WTC11 (cell line): Measurements from ENCODE around the gene ETV2.
"Not testable (repeated sequence)": the region's sequence is repeated elsewhere in the genome, so short reads cannot be mapped to it uniquely, and the experiment has no call there.

ENCODE experiments used
- ATF6 ChIP-seq: sonication (generic); formaldehyde crosslinking; IDR thresholded peaks from 2 replicates; pipeline ENCODE4 v1.8.1; 2023; ENCODE audit warnings: mild to moderate bottlenecking, missing genetic modification reagents
- JUN ChIP-seq: sonication (generic); formaldehyde crosslinking; IDR thresholded peaks from 2 replicates; pipeline ENCODE4 v1.8.0; 2023; ENCODE audit warnings: mild to moderate bottlenecking, missing genetic modification reagents
- KAT7 ChIP-seq: sonication (generic); formaldehyde crosslinking; IDR thresholded peaks from 2 replicates; pipeline ENCODE4 v1.8.1; 2023; ENCODE audit warnings: missing genetic modification reagents, mild to moderate bottlenecking, borderline replicate concordance
- MYBL2 ChIP-seq: sonication (generic); formaldehyde crosslinking; IDR thresholded peaks from 2 replicates; pipeline ENCODE4 v1.8.1; 2023; ENCODE audit warnings: mild to moderate bottlenecking, moderate library complexity, missing genetic modification reagents
- NR3C1 ChIP-seq: sonication (generic); formaldehyde crosslinking; conservative IDR thresholded peaks from 2 replicates; pipeline ENCODE4 v1.8.1; 2023; ENCODE audit warnings: low read depth, mild to moderate bottlenecking, missing genetic modification reagents
- RELA ChIP-seq: sonication (generic); formaldehyde crosslinking; IDR thresholded peaks from 2 replicates; pipeline ENCODE4 v1.8.1; 2022; ENCODE audit warnings: missing genetic modification reagents, mild to moderate bottlenecking, borderline replicate concordance
- SP1 ChIP-seq: sonication (generic); formaldehyde crosslinking; conservative IDR thresholded peaks from 2 replicates; pipeline ENCODE4 v1.8.1; 2022; ENCODE audit warnings: missing genetic modification reagents
- ZNF121 ChIP-seq: sonication (generic); formaldehyde crosslinking; IDR thresholded peaks from 2 replicates; pipeline ENCODE4 v1.8.0; 2023; ENCODE audit warnings: missing genetic modification reagents
- TF ChIP-seq, protein P1 (sequence below): sonication (generic); formaldehyde crosslinking; conservative IDR thresholded peaks from 2 replicates; pipeline ENCODE4 v1.8.1; 2022; ENCODE audit warnings: mild to moderate bottlenecking, missing genetic modification reagents
- TF ChIP-seq, protein P2 (sequence below): fragments of 200-600 bp; IDR thresholded peaks from 2 replicates; pipeline ENCODE4 v1.8.0; 2022; ENCODE audit warnings: antibody characterized with exemption
- TF ChIP-seq, protein P3 (sequence below): sonication (generic); formaldehyde crosslinking; IDR thresholded peaks from 2 replicates; pipeline ENCODE4 v1.8.0; 2022; ENCODE audit warnings: mild to moderate bottlenecking, missing genetic modification reagents
- TF ChIP-seq, protein P4 (sequence below): sonication (generic); formaldehyde crosslinking; conservative IDR thresholded peaks from 2 replicates; pipeline ENCODE4 v1.8.1; 2023; ENCODE audit warnings: mild to moderate bottlenecking, low read depth, missing genetic modification reagents, moderate library complexity

- not testable (repeated sequence) for TF ChIP-seq KAT7 (CRISPR knock-in tag); ZNF121 (CRISPR knock-in tag); JUN (CRISPR knock-in tag); MYBL2; RELA; NR3C1 (CRISPR knock-in tag); SP1 (CRISPR knock-in tag); ATF6
- TF ChIP-seq, protein P1, sequence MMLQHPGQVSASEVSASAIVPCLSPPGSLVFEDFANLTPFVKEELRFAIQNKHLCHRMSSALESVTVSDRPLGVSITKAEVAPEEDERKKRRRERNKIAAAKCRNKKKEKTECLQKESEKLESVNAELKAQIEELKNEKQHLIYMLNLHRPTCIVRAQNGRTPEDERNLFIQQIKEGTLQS (CRISPR knock-in tag) = not testable (repeated sequence)
- TF ChIP-seq, protein P2, sequence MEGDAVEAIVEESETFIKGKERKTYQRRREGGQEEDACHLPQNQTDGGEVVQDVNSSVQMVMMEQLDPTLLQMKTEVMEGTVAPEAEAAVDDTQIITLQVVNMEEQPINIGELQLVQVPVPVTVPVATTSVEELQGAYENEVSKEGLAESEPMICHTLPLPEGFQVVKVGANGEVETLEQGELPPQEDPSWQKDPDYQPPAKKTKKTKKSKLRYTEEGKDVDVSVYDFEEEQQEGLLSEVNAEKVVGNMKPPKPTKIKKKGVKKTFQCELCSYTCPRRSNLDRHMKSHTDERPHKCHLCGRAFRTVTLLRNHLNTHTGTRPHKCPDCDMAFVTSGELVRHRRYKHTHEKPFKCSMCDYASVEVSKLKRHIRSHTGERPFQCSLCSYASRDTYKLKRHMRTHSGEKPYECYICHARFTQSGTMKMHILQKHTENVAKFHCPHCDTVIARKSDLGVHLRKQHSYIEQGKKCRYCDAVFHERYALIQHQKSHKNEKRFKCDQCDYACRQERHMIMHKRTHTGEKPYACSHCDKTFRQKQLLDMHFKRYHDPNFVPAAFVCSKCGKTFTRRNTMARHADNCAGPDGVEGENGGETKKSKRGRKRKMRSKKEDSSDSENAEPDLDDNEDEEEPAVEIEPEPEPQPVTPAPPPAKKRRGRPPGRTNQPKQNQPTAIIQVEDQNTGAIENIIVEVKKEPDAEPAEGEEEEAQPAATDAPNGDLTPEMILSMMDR = not testable (repeated sequence)
- TF ChIP-seq, protein P3, sequence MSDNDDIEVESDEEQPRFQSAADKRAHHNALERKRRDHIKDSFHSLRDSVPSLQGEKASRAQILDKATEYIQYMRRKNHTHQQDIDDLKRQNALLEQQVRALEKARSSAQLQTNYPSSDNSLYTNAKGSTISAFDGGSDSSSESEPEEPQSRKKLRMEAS (CRISPR knock-in tag) = not testable (repeated sequence)
- TF ChIP-seq, protein P4, sequence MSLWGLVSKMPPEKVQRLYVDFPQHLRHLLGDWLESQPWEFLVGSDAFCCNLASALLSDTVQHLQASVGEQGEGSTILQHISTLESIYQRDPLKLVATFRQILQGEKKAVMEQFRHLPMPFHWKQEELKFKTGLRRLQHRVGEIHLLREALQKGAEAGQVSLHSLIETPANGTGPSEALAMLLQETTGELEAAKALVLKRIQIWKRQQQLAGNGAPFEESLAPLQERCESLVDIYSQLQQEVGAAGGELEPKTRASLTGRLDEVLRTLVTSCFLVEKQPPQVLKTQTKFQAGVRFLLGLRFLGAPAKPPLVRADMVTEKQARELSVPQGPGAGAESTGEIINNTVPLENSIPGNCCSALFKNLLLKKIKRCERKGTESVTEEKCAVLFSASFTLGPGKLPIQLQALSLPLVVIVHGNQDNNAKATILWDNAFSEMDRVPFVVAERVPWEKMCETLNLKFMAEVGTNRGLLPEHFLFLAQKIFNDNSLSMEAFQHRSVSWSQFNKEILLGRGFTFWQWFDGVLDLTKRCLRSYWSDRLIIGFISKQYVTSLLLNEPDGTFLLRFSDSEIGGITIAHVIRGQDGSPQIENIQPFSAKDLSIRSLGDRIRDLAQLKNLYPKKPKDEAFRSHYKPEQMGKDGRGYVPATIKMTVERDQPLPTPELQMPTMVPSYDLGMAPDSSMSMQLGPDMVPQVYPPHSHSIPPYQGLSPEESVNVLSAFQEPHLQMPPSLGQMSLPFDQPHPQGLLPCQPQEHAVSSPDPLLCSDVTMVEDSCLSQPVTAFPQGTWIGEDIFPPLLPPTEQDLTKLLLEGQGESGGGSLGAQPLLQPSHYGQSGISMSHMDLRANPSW = not testable (repeated sequence)
Measured at GRCh38 chr19:35604436-35604835, 37.1 kb upstream of the ETV2 start.
